ENCODE measurements around the gene CACNA2D2.

DNA sequence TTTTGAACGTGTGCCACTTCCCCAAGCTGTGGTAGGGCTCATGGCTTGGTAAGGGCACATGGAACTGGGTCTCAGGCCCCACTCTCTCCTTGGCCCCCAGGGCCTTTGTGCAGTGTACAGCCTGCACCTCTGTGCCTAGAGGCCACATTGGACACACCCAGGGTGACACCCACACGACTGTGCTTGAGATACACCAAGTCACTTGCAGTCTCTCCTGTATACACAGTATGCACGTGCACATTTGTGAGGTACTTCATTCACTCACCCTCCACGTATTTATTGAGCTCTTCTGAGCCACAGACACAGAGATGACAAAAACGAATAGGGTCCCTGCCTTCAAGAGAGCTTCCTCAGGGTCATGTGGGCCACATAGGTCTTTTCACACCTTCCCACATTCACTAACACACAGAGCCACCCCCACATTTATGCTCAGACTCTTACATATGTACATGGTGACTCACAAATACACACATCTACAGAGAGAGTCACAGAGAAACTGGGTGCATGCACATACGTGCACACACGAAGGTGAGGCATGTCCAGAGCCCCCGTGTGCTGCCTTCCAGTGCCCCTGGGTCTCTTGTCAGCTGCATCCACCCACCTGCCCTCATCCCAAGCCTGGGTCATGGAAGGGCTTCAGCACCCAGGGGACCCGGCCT is 134.3 kb downstream of the CACNA2D2 start:
- TF ChIP-seq, protein P1, sequence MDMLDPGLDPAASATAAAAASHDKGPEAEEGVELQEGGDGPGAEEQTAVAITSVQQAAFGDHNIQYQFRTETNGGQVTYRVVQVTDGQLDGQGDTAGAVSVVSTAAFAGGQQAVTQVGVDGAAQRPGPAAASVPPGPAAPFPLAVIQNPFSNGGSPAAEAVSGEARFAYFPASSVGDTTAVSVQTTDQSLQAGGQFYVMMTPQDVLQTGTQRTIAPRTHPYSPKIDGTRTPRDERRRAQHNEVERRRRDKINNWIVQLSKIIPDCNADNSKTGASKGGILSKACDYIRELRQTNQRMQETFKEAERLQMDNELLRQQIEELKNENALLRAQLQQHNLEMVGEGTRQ (IDR thresholded peaks at IDR 0.05; ENCODE audit: low read depth, low read length) = no peak
- no peak for TF ChIP-seq CHD1 (IDR thresholded peaks at IDR 0.05; ENCODE audit: low read depth, low read length)
- TF ChIP-seq CTCF (conservative IDR thresholded peaks at IDR 0.05; ENCODE audit: low read depth, low read length) = no peak
- TF ChIP-seq BHLHE40 (IDR thresholded peaks at IDR 0.05; ENCODE audit: low read depth, low read length) = no peak
